ENCODE measurements around the gene ALOX12B.

GRCh38 chr17:8104911-8105310 lies 17.4 kb upstream of the ALOX12B start:
- no peak for TF ChIP-seq YY1 (IDR thresholded peaks at IDR 0.05)
- TF ChIP-seq CTCF (IDR thresholded peaks at IDR 0.05; ENCODE audit: low read depth, low read length, missing input control): no peak
- no peak for TF ChIP-seq RXRA (IDR thresholded peaks at IDR 0.05)
- TF ChIP-seq JUND (IDR thresholded peaks at IDR 0.05): no peak
- TF ChIP-seq, protein P1, sequence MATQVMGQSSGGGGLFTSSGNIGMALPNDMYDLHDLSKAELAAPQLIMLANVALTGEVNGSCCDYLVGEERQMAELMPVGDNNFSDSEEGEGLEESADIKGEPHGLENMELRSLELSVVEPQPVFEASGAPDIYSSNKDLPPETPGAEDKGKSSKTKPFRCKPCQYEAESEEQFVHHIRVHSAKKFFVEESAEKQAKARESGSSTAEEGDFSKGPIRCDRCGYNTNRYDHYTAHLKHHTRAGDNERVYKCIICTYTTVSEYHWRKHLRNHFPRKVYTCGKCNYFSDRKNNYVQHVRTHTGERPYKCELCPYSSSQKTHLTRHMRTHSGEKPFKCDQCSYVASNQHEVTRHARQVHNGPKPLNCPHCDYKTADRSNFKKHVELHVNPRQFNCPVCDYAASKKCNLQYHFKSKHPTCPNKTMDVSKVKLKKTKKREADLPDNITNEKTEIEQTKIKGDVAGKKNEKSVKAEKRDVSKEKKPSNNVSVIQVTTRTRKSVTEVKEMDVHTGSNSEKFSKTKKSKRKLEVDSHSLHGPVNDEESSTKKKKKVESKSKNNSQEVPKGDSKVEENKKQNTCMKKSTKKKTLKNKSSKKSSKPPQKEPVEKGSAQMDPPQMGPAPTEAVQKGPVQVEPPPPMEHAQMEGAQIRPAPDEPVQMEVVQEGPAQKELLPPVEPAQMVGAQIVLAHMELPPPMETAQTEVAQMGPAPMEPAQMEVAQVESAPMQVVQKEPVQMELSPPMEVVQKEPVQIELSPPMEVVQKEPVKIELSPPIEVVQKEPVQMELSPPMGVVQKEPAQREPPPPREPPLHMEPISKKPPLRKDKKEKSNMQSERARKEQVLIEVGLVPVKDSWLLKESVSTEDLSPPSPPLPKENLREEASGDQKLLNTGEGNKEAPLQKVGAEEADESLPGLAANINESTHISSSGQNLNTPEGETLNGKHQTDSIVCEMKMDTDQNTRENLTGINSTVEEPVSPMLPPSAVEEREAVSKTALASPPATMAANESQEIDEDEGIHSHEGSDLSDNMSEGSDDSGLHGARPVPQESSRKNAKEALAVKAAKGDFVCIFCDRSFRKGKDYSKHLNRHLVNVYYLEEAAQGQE (IDR thresholded peaks at IDR 0.05): no peak

All from liver (tissue), 3 donors.